ENCODE data around the gene MAP3K20. TPM values are rescaled to one million over a fixed set of nuclear protein-coding genes. Genes with fewer than 3 reads are reported as not detected.

The MAP3K20 gene
- total and polyA plus RNA-seq, 9 donors: 38.6 to 127 (median 88.4) TPM

- H3K27me3 ChIP-seq: no peaks in the 10 kb centered on the region
- WGBS, 3 donors: 46 to 48% (median 48%) methylated on average over 5 of the region's 5 CpGs
- no peaks in the 10 kb centered on the region for H3K9me3 ChIP-seq
- H3K4me3 ChIP-seq: no peak overlapping the region
- intact Hi-C loops (cut with DNase I): no loop called here
- DNase-seq: peak in 4 of 5 donors; percentile 23 to 43 (median 30)
- peaks cover 10% of the 10 kb centered on the region for H3K4me1 ChIP-seq (ENCODE audit: insufficient read depth)
- no peaks in the 10 kb centered on the region for H3K36me3 ChIP-seq
- H3K27ac ChIP-seq: no peak overlapping the region
- TF ChIP-seq EP300 (IDR thresholded peaks at IDR 0.05) (no peak), POLR2A (IDR thresholded peaks at IDR 0.05) (no peak), CTCF (IDR thresholded peaks at IDR 0.05) (no peak)
Observed at GRCh38 chr2:173119069-173119807, 43.6 kb downstream of the MAP3K20 start.

GRCh38 chr2:173119944-173120343 is 44.3 kb downstream of the MAP3K20 start:
- TF ChIP-seq EP300 (IDR thresholded peaks at IDR 0.05) (no peak), POLR2A (IDR thresholded peaks at IDR 0.05) (no peak), CTCF (IDR thresholded peaks at IDR 0.05) (no peak)
- no peaks in the 10 kb centered on the region for H3K9me3 ChIP-seq
- DNase-seq: no peak
- H3K4me1 ChIP-seq (ENCODE audit: insufficient read depth): peaks cover 12% of the 10 kb centered on the region
- WGBS, 3 donors: 81 to 88% (median 87%) methylated on average over 2 of the region's 2 CpGs
- H3K36me3 ChIP-seq: no peaks in the 10 kb centered on the region
- H3K27me3 ChIP-seq: no peaks in the 10 kb centered on the region
- H3K27ac ChIP-seq: no peak overlapping the region
- H3K4me3 ChIP-seq: no peak overlapping the region
- intact Hi-C loops (cut with DNase I): no loop called here

GRCh38 chr2:173122936-173123335 is 47.3 kb downstream of the MAP3K20 start:
- no peak for TF ChIP-seq CTCF (IDR thresholded peaks at IDR 0.05)
- TF ChIP-seq EP300 (IDR thresholded peaks at IDR 0.05): no peak
- no peak for TF ChIP-seq POLR2A (IDR thresholded peaks at IDR 0.05)
- intact Hi-C loops (cut with DNase I): no loop called here
- no peaks in the 10 kb centered on the region for H3K36me3 ChIP-seq
- H3K9me3 ChIP-seq: no peaks in the 10 kb centered on the region
- DNase-seq: no peak
- H3K27me3 ChIP-seq: no peaks in the 10 kb centered on the region
- H3K4me3 ChIP-seq: no peak overlapping the region
- WGBS, 3 donors: 95 to 100% (median 98%) methylated on average over 1 of the region's 1 CpG
- no peak overlapping the region for H3K27ac ChIP-seq
- peaks cover 8% of the 10 kb centered on the region for H3K4me1 ChIP-seq (ENCODE audit: insufficient read depth)

- Histone ChIP-seq H3K4me1 (ENCODE audit: insufficient read depth) (peaks cover 4% of the 10 kb centered on the region), H3K27me3 (no peaks in the 10 kb centered on the region), H3K4me3 (no peak overlapping the region), H3K27ac (no peak overlapping the region), H3K36me3 (no peaks in the 10 kb centered on the region), H3K9me3 (no peaks in the 10 kb centered on the region)
- DNase-seq: no peak
- no peak for TF ChIP-seq EP300 (IDR thresholded peaks at IDR 0.05)
- no peak for TF ChIP-seq POLR2A (IDR thresholded peaks at IDR 0.05)
- TF ChIP-seq CTCF (IDR thresholded peaks at IDR 0.05): no peak
- intact Hi-C loops (cut with DNase I): no loop called here
- WGBS, 3 donors: 90 to 95% (median 95%) methylated on average over 3 of the region's 3 CpGs
Observed at GRCh38 chr2:173124441-173124840, 48.8 kb downstream of the MAP3K20 start.
